Sigmoid colon (tissue), 7 donors: ENCODE data around the gene SHLD2. TPM values are rescaled to one million over a fixed set of nuclear protein-coding genes. Genes with fewer than 3 reads are reported as not detected.
"Not testable (repeated sequence)": the region's sequence is repeated elsewhere in the genome, so short reads cannot be mapped to it uniquely, and the experiment has no call there.

Experiments
- DNase-seq: peaks from one replicate; pipeline ENCODE4 v3.0.0-alpha.2; 2019
- H3K27ac ChIP-seq, 4 donors: fragments of 200-600 bp; sonication (generic); one replicate each; pipeline ENCODE4 v1.5.1; 2016 to 2019; ENCODE audit warnings: mild to moderate bottlenecking in 1 of 4
- H3K27me3 ChIP-seq, 3 donors: fragments of 200-600 bp; sonication (generic); one replicate each; pipeline ENCODE4 v1.5.1; 2019; ENCODE audit warnings: mild to moderate bottlenecking in 1 of 3
- H3K36me3 ChIP-seq, 4 donors: fragments of 200-600 bp; sonication (generic); one replicate each; pipeline ENCODE4 v1.5.1; 2016 to 2019
- H3K4me1 ChIP-seq, 4 donors: fragments of 200-600 bp; sonication (generic); one replicate each; pipeline ENCODE4 v1.5.1; 2017 to 2019
- H3K4me3 ChIP-seq, 4 donors: fragments of 200-600 bp; sonication (generic); one replicate each; pipeline ENCODE4 v1.5.1; 2017 to 2019; ENCODE audit warnings: mild to moderate bottlenecking in 2 of 4, moderate library complexity in 1 of 4
- H3K9me3 ChIP-seq, 4 donors: fragments of 200-600 bp in 3 of 4; sonication (generic) in 3 of 4; one replicate each; pipeline versions ENCODE4 v1.5.1 to v1.6.1; 2013 to 2019
- WGBS, 2 donors: extraction: QIAGEN DNeasy Blood & Tissue Kit; methylation state at CpG; one replicate each; pipeline ENCODE4 v1.1.7; 2013; 5-methylcytosine and 5-hydroxymethylcytosine counted together
- intact Hi-C: fragments of 100-400 bp; cut with DNase I; formaldehyde crosslinking; loops from one replicate; pipeline ENCODE4 v1.15.1; 2023
- polyA plus RNA-seq, 3 donors: library from polyadenylated mRNA; stranded (reverse); fragments of 200-250 nt; gene quantifications; one replicate each; pipeline ENCODE4 v1.2.3, GENCODE V29; 2013
- total RNA-seq, 4 donors: library from RNA; depleted of rRNA; stranded (reverse); fragments of >200 nt; gene quantifications; one replicate each; pipeline ENCODE4 v1.1.0, GENCODE V29; 2016
- donor health status: healthy with polysubstance abuse.
- donor health status: Bipolar disorder and iron deficiency.
- donor health status: healthy.

SHLD2 gene
- total and polyA plus RNA-seq, 7 donors, result 18.8 to 27.0 (median 22.2) TPM

DNA sequence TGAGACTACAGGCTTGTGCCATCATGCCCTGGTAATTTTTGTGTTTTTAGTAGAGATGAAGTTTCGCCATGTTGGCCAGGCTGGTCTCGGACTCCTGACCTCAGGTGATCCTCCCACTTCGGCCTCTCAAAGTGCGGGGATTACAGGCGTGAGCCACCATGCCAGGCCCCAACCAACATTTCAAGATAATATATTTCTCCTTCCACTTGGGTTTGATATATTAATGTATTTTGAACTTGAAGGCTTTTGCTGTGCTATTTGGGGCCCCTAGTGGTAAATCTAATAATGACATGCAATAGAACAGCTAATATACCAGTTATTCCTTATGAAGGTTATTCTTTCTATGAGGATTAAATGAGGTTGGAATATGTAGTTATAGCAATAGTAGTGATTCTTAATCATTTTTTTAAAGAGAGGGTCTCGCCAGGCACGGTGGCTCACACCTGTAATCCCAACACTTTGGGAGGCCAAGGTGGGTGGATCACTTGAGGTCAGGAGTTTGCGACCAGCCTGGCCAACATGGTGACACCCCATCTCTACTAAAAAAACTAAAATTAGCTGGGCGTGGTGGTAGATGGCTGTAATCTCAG is 54.1 kb downstream of the SHLD2 start:
- H3K4me1 ChIP-seq, H3K27me3 ChIP-seq, DNase-seq, H3K4me3 ChIP-seq, H3K36me3 ChIP-seq, H3K27ac ChIP-seq, H3K9me3 ChIP-seq, intact Hi-C loops: not testable (repeated sequence)
- 86 to 94% methylated on average over 8 of the region's 9 CpGs for WGBS, 2 donors

DNA sequence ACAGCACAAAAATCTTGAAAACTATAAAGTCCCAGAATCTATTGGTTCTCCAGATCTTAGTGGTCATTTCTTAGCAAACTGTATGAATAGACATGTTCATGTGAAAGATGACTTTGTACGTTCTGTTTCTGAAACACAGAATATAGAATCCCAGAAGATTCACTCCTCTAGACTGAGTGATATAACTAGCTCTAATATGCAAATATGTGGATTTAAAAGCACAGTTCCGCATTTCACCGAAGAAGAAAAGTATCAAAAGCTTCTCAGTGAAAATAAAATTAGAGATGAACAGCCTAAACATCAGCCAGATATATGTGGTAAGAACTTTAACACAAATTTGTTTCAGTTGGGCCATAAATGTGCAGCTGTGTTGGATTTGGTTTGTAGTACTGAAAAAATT is 56.5 kb downstream of the SHLD2 start:
- H3K4me3 ChIP-seq, DNase-seq, H3K36me3 ChIP-seq, H3K27me3 ChIP-seq, intact Hi-C loops, H3K9me3 ChIP-seq, H3K27ac ChIP-seq, H3K4me1 ChIP-seq: not testable (repeated sequence)
- whole genome bisulfite sequencing, 2 donors, result 91 to 93% methylated on average over 3 of the region's 3 CpGs

DNA sequence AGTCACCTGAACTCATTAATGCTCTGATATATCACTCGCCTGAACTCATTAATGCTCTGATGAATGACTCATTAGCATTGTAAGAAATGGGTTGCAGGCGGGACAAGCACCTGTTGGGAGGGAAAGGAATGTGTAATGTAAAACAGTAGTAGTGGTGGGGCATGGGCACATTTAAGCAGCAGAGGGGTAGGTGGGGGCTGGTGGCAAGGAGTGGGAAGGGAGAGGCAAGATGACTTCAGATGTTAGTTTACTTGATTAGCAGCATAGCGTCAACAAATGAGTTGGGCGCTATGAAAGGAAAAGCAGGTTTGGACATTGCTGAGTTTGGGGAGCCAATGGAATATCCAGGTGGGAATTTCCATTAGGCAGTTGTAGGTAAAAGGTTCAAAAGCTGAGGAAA is 61.8 kb downstream of the SHLD2 start:
- DNase-seq, intact Hi-C loops, H3K36me3 ChIP-seq, H3K9me3 ChIP-seq, H3K4me1 ChIP-seq, H3K27ac ChIP-seq, H3K4me3 ChIP-seq, H3K27me3 ChIP-seq: not testable (repeated sequence)
- 98% methylated on average over 4 of the region's 4 CpGs for WGBS, 2 donors

DNA sequence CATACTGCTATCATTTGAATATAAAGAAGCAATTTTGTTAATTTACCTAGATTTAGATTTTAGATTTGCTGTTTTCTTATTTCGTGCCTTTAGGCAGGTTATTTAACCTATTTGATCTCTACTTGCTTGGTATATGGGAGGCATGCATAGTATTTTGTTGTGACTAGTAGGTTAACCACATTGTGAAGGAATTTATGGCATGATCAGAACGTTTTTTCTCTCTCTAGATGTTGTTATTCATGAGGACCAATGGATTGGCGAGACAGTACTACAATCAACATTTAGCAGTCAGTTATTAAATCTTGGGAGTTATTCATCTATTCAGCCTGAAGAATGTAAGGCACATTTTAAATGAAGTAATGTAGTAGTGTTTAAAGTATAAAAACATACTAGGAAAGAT is 62.8 kb downstream of the SHLD2 start:
- not testable (repeated sequence) for H3K27ac ChIP-seq

DNA sequence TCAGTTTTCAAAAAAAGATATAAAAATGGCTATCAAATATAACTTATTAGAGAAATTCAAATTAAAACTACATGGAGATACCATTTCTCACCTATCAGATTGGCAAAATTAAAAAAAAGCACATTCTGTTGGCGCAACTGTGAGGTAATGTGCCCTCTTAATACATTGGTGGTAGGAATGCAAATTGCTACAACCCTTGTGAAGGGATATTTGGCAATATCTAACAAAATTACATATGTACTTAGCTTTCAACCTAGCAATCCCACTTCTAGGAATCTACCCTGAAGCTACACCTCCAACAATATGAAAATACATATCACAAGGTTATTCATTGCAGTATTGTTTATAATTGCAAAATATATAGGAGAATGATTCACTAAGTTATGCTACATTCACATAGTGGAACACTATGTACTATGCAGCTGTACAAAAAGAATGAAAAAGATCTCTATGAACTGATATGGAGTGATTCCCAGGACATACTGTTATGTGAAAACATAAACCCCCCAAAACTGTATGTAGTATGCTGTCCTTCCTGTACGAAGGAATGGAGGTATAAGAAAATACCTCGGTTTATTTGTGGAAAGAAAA is 67.8 kb downstream of the SHLD2 start:
- intact Hi-C loops, H3K27ac ChIP-seq, H3K9me3 ChIP-seq, DNase-seq, H3K36me3 ChIP-seq, H3K4me1 ChIP-seq, H3K27me3 ChIP-seq, H3K4me3 ChIP-seq: not testable (repeated sequence)
- 79 to 88% methylated on average over 3 of the region's 3 CpGs for WGBS, 2 donors

More for the DNA sequence above, 62.8 kb downstream of the SHLD2 start:
- H3K27me3 ChIP-seq, H3K36me3 ChIP-seq, DNase-seq, intact Hi-C loops, H3K4me3 ChIP-seq, H3K4me1 ChIP-seq, H3K9me3 ChIP-seq: not testable (repeated sequence)
- 83 to 89% methylated on average over 3 of the region's 3 CpGs for WGBS, 2 donors

DNA sequence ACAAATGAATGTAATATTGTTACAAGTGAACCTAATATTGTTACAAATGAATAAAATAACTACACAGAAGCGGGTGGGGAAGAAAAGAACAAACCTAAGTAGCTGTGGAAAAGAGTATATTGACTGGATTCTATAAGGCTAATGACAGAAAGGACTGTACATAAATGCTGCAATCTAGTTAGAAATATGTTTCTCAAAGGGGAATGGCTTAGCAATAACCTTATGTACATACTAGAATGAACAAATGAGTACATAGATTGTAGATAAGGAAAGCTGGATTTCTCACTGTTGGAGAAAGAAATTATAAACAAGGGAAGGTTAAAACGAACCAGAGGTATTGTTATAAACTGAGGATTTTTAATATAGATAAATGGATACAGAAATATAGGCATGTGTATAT is 68.4 kb downstream of the SHLD2 start:
- intact Hi-C loops, H3K27ac ChIP-seq, H3K36me3 ChIP-seq, DNase-seq, H3K9me3 ChIP-seq, H3K4me3 ChIP-seq, H3K4me1 ChIP-seq, H3K27me3 ChIP-seq: not testable (repeated sequence)
- 37 to 71% methylated on average over 1 of the region's 2 CpGs for WGBS, 2 donors

DNA sequence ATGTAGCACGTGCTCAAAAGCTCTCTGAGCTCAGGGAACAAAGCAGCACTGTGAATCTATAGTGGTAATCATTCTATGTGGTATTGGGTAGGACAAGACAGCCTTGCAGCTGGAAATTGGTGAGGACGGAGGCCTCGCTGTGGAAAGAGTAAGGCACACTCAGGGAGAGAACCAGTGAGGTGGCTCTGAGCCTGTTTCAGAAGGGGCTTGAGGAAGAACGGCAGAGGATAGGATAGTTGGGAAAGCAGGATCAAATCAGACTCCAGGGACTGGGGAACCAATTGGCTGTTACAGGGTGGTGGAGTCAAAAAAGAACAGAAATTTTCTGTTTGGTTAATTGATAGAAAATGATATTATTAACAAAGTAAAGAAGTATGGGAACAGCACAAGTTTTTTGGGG is 74.9 kb downstream of the SHLD2 start:
- H3K4me1 ChIP-seq, H3K27ac ChIP-seq, DNase-seq, intact Hi-C loops, H3K9me3 ChIP-seq, H3K36me3 ChIP-seq, H3K4me3 ChIP-seq, H3K27me3 ChIP-seq: not testable (repeated sequence)
- 70 to 72% methylated on average over 4 of the region's 4 CpGs for WGBS, 2 donors

DNA sequence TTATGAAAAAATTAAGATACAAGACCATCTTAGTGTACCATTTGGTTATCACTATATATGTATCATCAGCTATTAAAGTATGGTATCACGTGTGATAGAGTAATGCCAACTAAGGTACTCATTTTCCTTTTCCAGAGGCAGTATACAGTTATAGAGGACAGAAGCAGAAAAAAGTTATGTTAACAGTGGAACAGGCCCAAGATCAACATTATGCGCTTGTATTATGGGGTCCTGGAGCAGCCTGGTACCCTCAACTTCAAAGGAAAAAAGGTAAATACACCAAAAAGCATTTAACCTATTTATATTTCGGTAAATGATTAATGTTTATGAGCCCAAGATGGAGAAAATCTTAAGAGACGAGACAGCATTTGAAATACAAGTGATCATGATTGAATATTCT is 75.7 kb downstream of the SHLD2 start:
- H3K4me3 ChIP-seq, H3K27me3 ChIP-seq, H3K36me3 ChIP-seq, DNase-seq, H3K27ac ChIP-seq, H3K4me1 ChIP-seq, H3K9me3 ChIP-seq, intact Hi-C loops: not testable (repeated sequence)
- WGBS, 2 donors, result 21 to 68% methylated on average over 1 of the region's 4 CpGs

DNA sequence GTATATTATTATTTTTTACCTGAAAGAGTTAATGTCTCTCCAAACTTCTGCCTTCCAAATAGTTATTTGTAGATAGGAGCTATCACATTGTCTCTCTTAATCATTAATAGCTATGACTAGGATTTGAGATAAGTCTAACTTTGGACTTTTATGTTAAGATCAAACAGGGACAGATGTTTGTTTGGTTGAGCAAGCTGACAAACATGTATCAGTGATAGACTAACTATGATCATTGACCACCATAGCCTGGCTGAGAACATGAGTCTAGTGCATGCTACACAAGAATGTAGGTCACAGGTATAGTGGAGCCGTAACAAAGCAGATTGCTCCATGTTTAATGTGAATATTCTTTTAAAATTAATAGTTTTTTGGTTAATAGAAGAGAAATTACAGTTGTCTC is 76.7 kb downstream of the SHLD2 start:
- H3K27me3 ChIP-seq, H3K27ac ChIP-seq, H3K36me3 ChIP-seq, DNase-seq, H3K9me3 ChIP-seq, H3K4me3 ChIP-seq, H3K4me1 ChIP-seq, intact Hi-C loops: not testable (repeated sequence)
- WGBS, 2 donors, result 51 to 52% methylated on average over 1 of the region's 1 CpG

DNA sequence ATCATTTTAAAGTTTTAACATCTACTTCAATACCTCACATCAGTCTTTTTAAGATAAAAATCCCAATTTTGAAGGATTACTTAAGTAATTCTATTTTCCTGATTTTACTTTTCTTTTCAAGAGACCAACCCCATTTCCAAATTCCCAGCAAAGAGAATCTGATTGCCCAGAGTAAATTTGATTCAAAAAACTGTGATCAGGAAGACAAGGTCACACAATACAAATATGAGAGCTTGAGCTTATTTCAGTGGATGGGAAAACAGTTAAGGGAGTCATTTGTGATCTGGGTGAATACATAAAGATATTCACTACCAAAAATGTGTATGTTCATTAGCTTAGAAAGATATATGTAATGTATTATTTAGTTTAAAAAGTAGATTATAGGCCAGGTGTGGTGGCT is 77.2 kb downstream of the SHLD2 start:
- intact Hi-C loops, H3K27ac ChIP-seq, H3K9me3 ChIP-seq, H3K4me1 ChIP-seq, DNase-seq, H3K27me3 ChIP-seq, H3K4me3 ChIP-seq, H3K36me3 ChIP-seq: not testable (repeated sequence)

DNA sequence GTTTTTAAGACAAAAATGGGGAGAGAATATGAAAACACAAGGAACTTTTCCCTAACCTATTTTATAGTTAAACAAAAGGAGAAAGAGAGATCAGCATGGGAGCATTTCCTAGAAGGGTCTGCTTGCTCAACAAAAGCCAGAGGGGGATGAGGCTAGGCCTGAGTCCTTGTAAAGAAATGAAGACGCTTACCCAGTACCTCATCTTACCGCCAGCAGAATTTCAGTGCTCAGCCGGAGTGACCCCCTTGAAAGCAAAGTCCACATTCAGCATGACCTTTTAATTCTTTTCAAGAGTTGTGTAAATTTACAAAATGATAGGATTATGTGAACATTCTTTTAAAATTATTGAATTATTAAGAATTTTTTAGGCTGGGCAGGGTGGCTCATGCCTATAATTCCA is 82.6 kb downstream of the SHLD2 start:
- DNase-seq, H3K4me3 ChIP-seq, intact Hi-C loops, H3K9me3 ChIP-seq, H3K27ac ChIP-seq, H3K4me1 ChIP-seq, H3K27me3 ChIP-seq, H3K36me3 ChIP-seq: not testable (repeated sequence)
- 92 to 97% methylated on average over 2 of the region's 3 CpGs for WGBS, 2 donors

DNA sequence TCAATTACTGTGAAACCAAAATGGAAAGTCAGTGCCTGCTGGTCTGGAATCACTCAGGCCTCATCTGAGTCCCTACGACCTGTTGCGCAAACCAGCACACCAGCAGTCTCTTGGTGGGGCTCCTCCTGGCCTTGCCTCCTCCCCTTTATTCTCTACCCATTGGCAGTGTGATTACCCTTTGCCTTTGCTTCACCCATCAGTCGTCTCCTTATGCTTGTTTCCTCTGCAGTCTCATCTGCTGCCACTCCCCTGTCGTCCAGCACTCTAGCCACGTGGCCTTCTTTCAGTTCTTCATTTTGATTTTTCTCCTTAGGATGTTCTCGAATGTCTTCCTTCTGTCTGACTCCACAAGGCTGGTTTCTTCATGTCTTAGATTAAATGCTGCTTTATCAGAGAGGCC is 89.4 kb downstream of the SHLD2 start:
- 71 to 88% methylated on average over 6 of the region's 6 CpGs for WGBS, 2 donors

DNA sequence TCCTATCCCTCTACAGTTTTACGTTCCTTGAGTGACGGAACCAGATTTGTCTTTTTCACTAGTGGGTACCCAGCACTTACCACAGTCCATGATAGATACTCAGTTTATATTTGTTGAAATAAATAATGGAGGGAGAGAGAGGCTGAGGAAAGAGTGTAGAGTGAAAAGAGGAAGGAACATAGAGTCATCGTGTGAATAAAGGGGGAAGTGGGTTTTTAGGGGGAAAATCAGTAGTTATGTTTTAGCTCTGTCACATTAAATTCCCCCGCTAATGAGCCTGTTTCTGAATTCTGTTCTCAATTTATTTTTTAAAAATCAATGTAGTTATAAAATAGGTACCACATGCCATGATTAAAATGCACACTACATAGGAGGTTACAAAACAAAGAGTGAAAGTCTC is 91.0 kb downstream of the SHLD2 start:
- intact Hi-C loops, result not testable (repeated sequence)
- peaks cover 0 to 16% (median 2%) of the 10 kb centered on the region in 4 donors for H3K36me3 ChIP-seq

More for the DNA sequence above, 89.4 kb downstream of the SHLD2 start:
- peaks cover 0 to 16% (median 2%) of the 10 kb centered on the region in 4 donors for H3K36me3 ChIP-seq
- H3K27ac ChIP-seq, intact Hi-C loops, H3K4me3 ChIP-seq, H3K4me1 ChIP-seq, H3K9me3 ChIP-seq, DNase-seq, H3K27me3 ChIP-seq: not testable (repeated sequence)

DNA sequence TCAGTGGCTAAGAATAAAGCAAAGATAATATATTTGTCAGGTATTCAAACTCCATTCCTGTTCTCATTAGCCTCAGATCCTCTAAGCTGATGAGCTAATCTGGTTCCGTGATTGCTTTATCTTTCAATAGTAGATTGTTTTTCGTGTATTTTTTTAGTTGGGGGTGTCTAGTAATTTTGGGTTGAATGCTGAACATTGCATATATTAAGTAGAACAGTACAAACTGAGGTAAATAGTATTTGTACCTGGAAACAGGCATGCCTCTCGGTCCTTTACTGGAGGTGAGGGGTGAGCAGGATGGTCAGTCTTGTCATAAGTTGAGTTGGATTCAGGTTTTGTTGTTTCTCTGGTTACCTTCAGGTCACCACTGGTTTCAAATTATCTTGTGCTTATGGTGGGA is 92.6 kb downstream of the SHLD2 start:
- H3K36me3 ChIP-seq, result peaks cover 0 to 20% (median 2%) of the 10 kb centered on the region in 4 donors
- H3K27me3 ChIP-seq, H3K4me3 ChIP-seq, H3K27ac ChIP-seq, DNase-seq, intact Hi-C loops, H3K9me3 ChIP-seq, H3K4me1 ChIP-seq: not testable (repeated sequence)
- WGBS, 2 donors, result 86 to 95% methylated on average over 3 of the region's 3 CpGs

More for the DNA sequence above, 91.0 kb downstream of the SHLD2 start:
- WGBS, 2 donors, result 81 to 91% methylated on average over 3 to 4 of the region's 4 CpGs
- not testable (repeated sequence) for H3K4me1 ChIP-seq, H3K27me3 ChIP-seq, H3K27ac ChIP-seq, H3K4me3 ChIP-seq, H3K9me3 ChIP-seq, DNase-seq
